Left colon (tissue), 2 donors: ENCODE data around the gene ABLIM2. TPM values are rescaled to one million over a fixed set of nuclear protein-coding genes. Genes with fewer than 3 reads are reported as not detected.

Source experiments
- ATAC-seq: fragments of 200-7000 bp; cut with Tn5 transposase; one replicate; pipeline ENCODE4 v1.9.1; 2020; ENCODE audit warnings: mild to moderate bottlenecking, moderate library complexity
- DNase-seq, 2 donors: peaks; one replicate each; pipeline ENCODE4 v3.0.0-alpha.2; 2020
- intact Hi-C, 2 donors: fragments of 100-400 bp; cut with DNase I in 1 of 2; cut with micrococcal nuclease in 1 of 2; formaldehyde crosslinking; loops; one replicate each; pipeline versions ENCODE4 v1.11.2 to v1.14.0; 2022; cut with DNase I, micrococcal nuclease
- total RNA-seq, 2 donors: library from RNA; stranded (reverse); fragmentation: NEBNext Ultra II Directional; extraction: Animal tissue kit (Norgen Biotek cat#: 25700); gene quantifications; one replicate each; pipeline ENCODE4 v1.2.1, GENCODE V29; 2021
- donor health status: DM: no; HTN: no; CAD: no.
- donor health status: DM: yes; HTN: yes; CAD: no.

ABLIM2 gene
- total RNA-seq, 2 donors from 2014 or later: 18.7 to 24.4 TPM

- ATAC-seq: peak; percentile 92
- peak; percentile 80 to 92 for DNase-seq
- intact Hi-C loops: no loop called here
Measured at GRCh38 chr4:8101213-8102075, 57.2 kb downstream of the ABLIM2 start.

GRCh38 chr4:8099981-8100464 is 58.6 kb downstream of the ABLIM2 start:
- peak in 1 of 2 donors; percentile 56 for DNase-seq
- no peak for ATAC-seq

GRCh38 chr4:8098506-8098905 is 60.1 kb downstream of the ABLIM2 start:
- intact Hi-C loops: no loop called here
- DNase-seq (no peak), ATAC-seq (no peak)

More at GRCh38 chr4:8099981-8100464, 58.6 kb downstream of the ABLIM2 start:
- intact Hi-C loops: no loop called here

- DNase-seq (no peak), ATAC-seq (no peak)
- intact Hi-C loops: no loop called here
Measured at GRCh38 chr4:8097721-8098345, 60.8 kb downstream of the ABLIM2 start.

GRCh38 chr4:8097141-8097541 is 61.5 kb downstream of the ABLIM2 start:
- ATAC-seq: no peak

GRCh38 chr4:8096690-8097061 is 61.9 kb downstream of the ABLIM2 start:
- no peak for DNase-seq
- intact Hi-C loops: no loop called here
- no peak for ATAC-seq

More at GRCh38 chr4:8097141-8097541, 61.5 kb downstream of the ABLIM2 start:
- no peak for DNase-seq
- intact Hi-C loops: no loop called here

- no peak for ATAC-seq
- DNase-seq: no peak
- intact Hi-C loops: no loop called here
Measured at GRCh38 chr4:8095956-8096689, 62.5 kb downstream of the ABLIM2 start.

- no peak for DNase-seq
- intact Hi-C loops: no loop called here
- no peak for ATAC-seq
Measured at GRCh38 chr4:8093587-8094274, 64.9 kb downstream of the ABLIM2 start.

GRCh38 chr4:8092282-8092681 is 66.3 kb downstream of the ABLIM2 start:
- ATAC-seq: no peak
- DNase-seq: no peak
- intact Hi-C loops: no loop called here

- ATAC-seq: peak; percentile 7
- intact Hi-C loops: no loop called here
- no peak for DNase-seq
Measured at GRCh38 chr4:8090744-8091301, 67.8 kb downstream of the ABLIM2 start.

- intact Hi-C loops: no loop called here
- ATAC-seq (peak; percentile 97), DNase-seq (peak; percentile 86 to 91)
Measured at GRCh38 chr4:8090312-8090711, 68.3 kb downstream of the ABLIM2 start.

- peak; percentile 38 for ATAC-seq
- DNase-seq: no peak
- intact Hi-C loops: no loop called here
Measured at GRCh38 chr4:8089862-8090261, 68.8 kb downstream of the ABLIM2 start.

- no peak for DNase-seq
- intact Hi-C loops: no loop called here
Measured at GRCh38 chr4:8088966-8089491, 69.6 kb downstream of the ABLIM2 start.

GRCh38 chr4:8087921-8088495 is 70.6 kb downstream of the ABLIM2 start:
- ATAC-seq: no peak
- intact Hi-C loops: no loop called here

More at GRCh38 chr4:8088966-8089491, 69.6 kb downstream of the ABLIM2 start:
- no peak for ATAC-seq

GRCh38 chr4:8086783-8087445 is 71.7 kb downstream of the ABLIM2 start:
- intact Hi-C loops: no loop called here
- DNase-seq: no peak

More at GRCh38 chr4:8087921-8088495, 70.6 kb downstream of the ABLIM2 start:
- no peak for DNase-seq

GRCh38 chr4:8085491-8086117 is 73.0 kb downstream of the ABLIM2 start:
- intact Hi-C loops: no loop called here
- ATAC-seq (no peak), DNase-seq (no peak)

More at GRCh38 chr4:8086783-8087445, 71.7 kb downstream of the ABLIM2 start:
- ATAC-seq: no peak
